Hepatocyte (in vitro differentiated cells): Measurements from ENCODE around the gene MEGF8. TPM values are rescaled to one million over a fixed set of nuclear protein-coding genes. Genes with fewer than 3 reads are reported as not detected.

Source experiments
- DNase-seq: peaks from one replicate; pipeline ENCODE4 v3.0.0-alpha.2; 2016; ENCODE audit warnings: low spot score
- H2AFZ ChIP-seq: fragments of 200-600 bp; sonication (generic); 2 replicates; pipeline ENCODE4 v1.6.0; 2016; ENCODE audit warnings: antibody characterized with exemption, mild to moderate bottlenecking
- H3K27ac ChIP-seq: fragments of 200-600 bp; sonication (generic); 2 replicates; pipeline ENCODE4 v1.5.1; 2016; ENCODE audit warnings: mild to moderate bottlenecking
- H3K27me3 ChIP-seq: fragments of 200-600 bp; sonication (generic); 2 replicates; pipeline ENCODE4 v1.6.1; 2016
- H3K36me3 ChIP-seq: fragments of 200-600 bp; sonication (generic); replicated peaks from 2 replicates; pipeline ENCODE4 v1.5.1; 2016; ENCODE audit warnings: low read depth; ENCODE audit not compliant: insufficient read depth
- H3K4me1 ChIP-seq: fragments of 200-600 bp; sonication (generic); 2 replicates; pipeline ENCODE4 v1.5.1; 2016; ENCODE audit warnings: mild to moderate bottlenecking, moderate library complexity; ENCODE audit not compliant: insufficient read depth
- H3K4me2 ChIP-seq: fragments of 200-600 bp; sonication (generic); 2 replicates; pipeline ENCODE4 v1.6.0; 2016
- H3K4me3 ChIP-seq: fragments of 200-600 bp; sonication (generic); 2 replicates; pipeline ENCODE4 v1.5.1; 2016; ENCODE audit warnings: mild to moderate bottlenecking
- H3K79me2 ChIP-seq: fragments of 200-600 bp; sonication (generic); 2 replicates; pipeline ENCODE4 v1.6.0; 2017; ENCODE audit warnings: mild to moderate bottlenecking
- H3K9me2 ChIP-seq: fragments of 200-600 bp; sonication (generic); replicated peaks from 2 replicates; pipeline ENCODE4 v1.6.0; 2017; ENCODE audit warnings: mild to moderate bottlenecking; ENCODE audit not compliant: insufficient read depth
- H3K9me3 ChIP-seq: fragments of 200-600 bp; sonication (generic); 2 replicates; pipeline ENCODE4 v1.5.1; 2016; ENCODE audit warnings: low read depth, mild to moderate bottlenecking
- H4K20me1 ChIP-seq: fragments of 200-600 bp; sonication (generic); 2 replicates; pipeline ENCODE4 v1.6.0; 2016; ENCODE audit warnings: mild to moderate bottlenecking; ENCODE audit not compliant: insufficient read depth, poor library complexity, severe bottlenecking
- EZH2 ChIP-seq: fragments of 200-600 bp; sonication (generic); IDR thresholded peaks from 2 replicates; pipeline ENCODE4 v1.6.1; 2016; ENCODE audit warnings: antibody characterized with exemption, mild to moderate bottlenecking, borderline replicate concordance
- EZH2phosphoT487 ChIP-seq: fragments of 200-600 bp; sonication (generic); IDR thresholded peaks from one replicate; pipeline ENCODE4 v1.6.1; 2018; ENCODE audit warnings: antibody characterized with exemption, mild to moderate bottlenecking, low read depth, moderate library complexity; ENCODE audit not compliant: unreplicated experiment, severe bottlenecking
- WGBS: methylation state at CpG from one replicate; pipeline ENCODE4 v1.1.6; 2016; ENCODE audit warnings: low lambda C conversion rate; ENCODE audit errors: missing lambda C conversion rate; 5-methylcytosine and 5-hydroxymethylcytosine counted together
- polyA plus RNA-seq: library from polyadenylated mRNA; unstranded; fragments of >200 nt; fragmentation: Nextera tagmentation; extraction: Ambion mirVana; gene quantifications from 2 replicates; pipeline ENCODE4 v1.2.1, GENCODE V29; 2016
- total RNA-seq: library from RNA; depleted of rRNA; stranded (reverse); fragments of >200 nt; gene quantifications from 2 replicates; pipeline ENCODE4 v1.2.3, GENCODE V29; 2014
- TF ChIP-seq, protein P1 (sequence below): fragments of 200-600 bp; sonication (generic); IDR thresholded peaks from 2 replicates; pipeline ENCODE4 v1.5.1; 2016; ENCODE audit warnings: antibody characterized with exemption, mild to moderate bottlenecking; ENCODE audit not compliant: poor library complexity

The MEGF8 gene
- total and polyA plus RNA-seq, 2 experiments from 2014 or later: 8.3 to 19.2 TPM

DNA sequence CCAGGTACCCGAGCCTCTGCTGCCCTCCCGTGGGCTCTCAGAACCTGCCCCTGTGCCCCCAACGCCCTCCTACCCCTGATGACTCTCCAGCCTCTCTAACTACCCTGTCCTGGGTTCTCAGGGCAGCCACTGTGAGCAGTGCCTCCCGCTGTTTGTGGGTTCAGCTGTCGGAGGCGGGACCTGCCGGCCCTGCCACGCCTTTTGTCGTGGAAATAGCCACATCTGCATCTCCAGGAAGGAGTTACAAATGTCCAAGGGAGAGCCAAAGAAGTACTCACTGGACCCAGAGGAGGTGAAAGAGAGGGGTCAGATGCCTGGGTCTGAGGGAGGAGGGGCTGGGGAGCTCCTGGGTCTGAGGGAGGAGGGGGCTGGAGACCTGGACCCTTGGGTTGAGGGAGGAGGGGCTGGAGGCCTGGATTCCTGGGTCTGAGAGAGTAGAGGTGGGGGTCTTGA is 44.7 kb downstream of the MEGF8 start:
- Histone ChIP-seq H3K4me3 (no peak overlapping the region), H4K20me1 (no peaks in the 10 kb centered on the region), H3K9me3 (no peaks in the 10 kb centered on the region), H3K27me3 (no peaks in the 10 kb centered on the region), H3K36me3 (no peaks in the 10 kb centered on the region), H3K4me1 (no peaks in the 10 kb centered on the region), H3K9me2 (no peaks in the 10 kb centered on the region), H3K79me2 (no peaks in the 10 kb centered on the region), H3K4me2 (no peak overlapping the region), H2AFZ (no peak overlapping the region), H3K27ac (no peak overlapping the region)
- whole genome bisulfite sequencing: 72% methylated on average over 9 of the region's 9 CpGs
- TF ChIP-seq, protein P1, sequence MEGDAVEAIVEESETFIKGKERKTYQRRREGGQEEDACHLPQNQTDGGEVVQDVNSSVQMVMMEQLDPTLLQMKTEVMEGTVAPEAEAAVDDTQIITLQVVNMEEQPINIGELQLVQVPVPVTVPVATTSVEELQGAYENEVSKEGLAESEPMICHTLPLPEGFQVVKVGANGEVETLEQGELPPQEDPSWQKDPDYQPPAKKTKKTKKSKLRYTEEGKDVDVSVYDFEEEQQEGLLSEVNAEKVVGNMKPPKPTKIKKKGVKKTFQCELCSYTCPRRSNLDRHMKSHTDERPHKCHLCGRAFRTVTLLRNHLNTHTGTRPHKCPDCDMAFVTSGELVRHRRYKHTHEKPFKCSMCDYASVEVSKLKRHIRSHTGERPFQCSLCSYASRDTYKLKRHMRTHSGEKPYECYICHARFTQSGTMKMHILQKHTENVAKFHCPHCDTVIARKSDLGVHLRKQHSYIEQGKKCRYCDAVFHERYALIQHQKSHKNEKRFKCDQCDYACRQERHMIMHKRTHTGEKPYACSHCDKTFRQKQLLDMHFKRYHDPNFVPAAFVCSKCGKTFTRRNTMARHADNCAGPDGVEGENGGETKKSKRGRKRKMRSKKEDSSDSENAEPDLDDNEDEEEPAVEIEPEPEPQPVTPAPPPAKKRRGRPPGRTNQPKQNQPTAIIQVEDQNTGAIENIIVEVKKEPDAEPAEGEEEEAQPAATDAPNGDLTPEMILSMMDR: no peak
- TF ChIP-seq EZH2phosphoT487: no peak
- TF ChIP-seq EZH2: no peak
- no peak for DNase-seq

DNA sequence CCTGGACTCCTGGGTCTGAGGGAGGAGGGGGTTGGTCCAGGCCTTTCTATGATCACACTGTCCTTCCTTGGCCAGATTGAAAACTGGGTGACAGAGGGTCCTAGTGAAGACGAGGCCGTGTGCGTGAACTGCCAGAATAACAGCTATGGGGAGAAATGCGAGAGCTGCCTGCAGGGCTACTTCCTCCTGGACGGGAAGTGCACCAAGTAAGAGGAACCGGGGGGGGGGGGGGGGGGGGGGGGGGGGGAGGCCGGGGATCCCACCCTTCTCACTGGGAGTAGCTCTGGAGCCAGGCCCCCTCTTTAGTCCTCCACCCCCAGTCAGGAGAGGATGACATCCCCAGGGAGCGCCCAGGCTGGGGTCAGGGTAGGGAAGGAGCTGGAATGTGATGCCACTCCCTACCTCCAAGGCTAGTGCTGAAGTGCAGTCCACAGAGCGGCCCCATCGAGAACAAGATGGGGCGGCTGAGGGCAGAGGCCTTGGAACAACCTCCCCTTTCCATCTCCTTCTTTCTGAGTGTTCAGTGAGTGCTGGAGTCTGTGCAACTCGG is 45.3 kb downstream of the MEGF8 start:
- TF ChIP-seq EZH2phosphoT487 (no peak), EZH2 (no peak)
- TF ChIP-seq, protein P1: no peak
- Histone ChIP-seq H3K9me2 (no peaks in the 10 kb centered on the region), H4K20me1 (no peaks in the 10 kb centered on the region), H3K79me2 (no peaks in the 10 kb centered on the region), H3K27ac (no peak overlapping the region), H3K36me3 (no peaks in the 10 kb centered on the region), H3K4me1 (no peaks in the 10 kb centered on the region), H3K4me3 (no peak overlapping the region), H3K4me2 (no peak overlapping the region), H2AFZ (no peak overlapping the region), H3K9me3 (no peaks in the 10 kb centered on the region), H3K27me3 (no peaks in the 10 kb centered on the region)
- no peak for DNase-seq
- WGBS: 89% methylated on average over 10 of the region's 12 CpGs

DNA sequence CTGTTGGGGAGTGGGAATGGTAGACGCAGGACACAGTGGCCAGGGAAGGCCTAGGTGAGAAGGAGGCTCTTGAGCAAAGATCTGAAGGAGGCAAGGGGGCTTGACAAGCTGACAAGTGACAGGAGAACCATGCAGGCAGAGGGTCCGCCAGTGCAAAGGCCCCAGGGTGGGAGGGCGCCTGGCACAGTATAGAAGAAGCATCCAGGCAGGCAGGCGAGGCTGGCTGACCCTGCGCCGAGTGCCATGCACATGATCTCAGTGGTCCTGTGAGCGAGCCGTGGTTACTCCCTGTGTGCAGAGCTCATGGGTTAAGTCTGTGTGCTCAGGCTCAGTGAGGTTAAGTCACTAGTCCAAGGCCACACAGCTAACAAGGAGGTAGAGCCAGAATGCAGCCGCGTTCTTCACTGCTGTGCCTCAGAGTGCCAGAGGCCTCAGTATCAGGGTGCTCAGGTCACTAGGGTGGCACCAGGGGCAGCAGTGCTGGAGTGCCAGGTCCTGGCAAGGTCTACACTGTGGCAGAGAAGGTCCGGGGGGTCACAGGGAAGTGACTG is 49.5 kb downstream of the MEGF8 start:
- Histone ChIP-seq H3K27ac (no peak overlapping the region), H3K79me2 (no peaks in the 10 kb centered on the region), H2AFZ (no peak overlapping the region), H3K4me1 (peaks cover 7% of the 10 kb centered on the region), H3K4me3 (no peak overlapping the region), H4K20me1 (no peaks in the 10 kb centered on the region), H3K9me3 (no peaks in the 10 kb centered on the region), H3K36me3 (no peaks in the 10 kb centered on the region), H3K27me3 (no peaks in the 10 kb centered on the region), H3K4me2 (no peak overlapping the region), H3K9me2 (no peaks in the 10 kb centered on the region)
- DNase-seq: no peak
- WGBS: 96% methylated on average over 11 of the region's 11 CpGs
- TF ChIP-seq, protein P1: no peak
- TF ChIP-seq EZH2phosphoT487 (no peak), EZH2 (no peak)
